Erythroblast (primary cell): ENCODE measurements around the gene SCIN.
"Not testable (repeated sequence)": the region's sequence is repeated elsewhere in the genome, so short reads cannot be mapped to it uniquely, and the experiment has no call there.

Source experiments
- DNase-seq, 2 experiments: peaks; one replicate each; lab custom pipeline; 2025; lab: John Stamatoyannopoulos, UW
- GATA1 ChIP-seq: IDR thresholded peaks from 2 replicates; pipeline ENCODE4 v1.6.1; 2011; ENCODE audit warnings: low read depth, mild to moderate bottlenecking, control low read depth, low read length, moderate library complexity
- POLR2A ChIP-seq: IDR thresholded peaks from 2 replicates; pipeline ENCODE4 v1.6.1; 2011; ENCODE audit warnings: mild to moderate bottlenecking, low read length

SCIN gene

GRCh38 chr7:12570534-12571461 is at the start of gene SCIN:
Gene SCIN (plus strand): TSS chr7:12570720. CDS start chr7:12570787, 67 bp downstream.
- TF ChIP-seq POLR2A (no peak), GATA1 (no peak)
- DNase-seq = peak; percentile 36 to 59

GRCh38 chr7:12524794-12525386 is 45.6 kb upstream of the SCIN start:
- TF ChIP-seq GATA1 (no peak), POLR2A (no peak)
- peak; percentile 40 to 64 for DNase-seq

GRCh38 chr7:12526693-12527092 is 43.8 kb upstream of the SCIN start:
- not testable (repeated sequence) for DNase-seq

- DNase-seq = not testable (repeated sequence)
Measured at GRCh38 chr7:12527670-12528069, 42.9 kb upstream of the SCIN start.

GRCh38 chr7:12529971-12530710 is 40.4 kb upstream of the SCIN start:
- DNase-seq = no peak
- TF ChIP-seq POLR2A (no peak), GATA1 (no peak)

GRCh38 chr7:12531784-12532183 is 38.7 kb upstream of the SCIN start:
- no peak for DNase-seq
- TF ChIP-seq GATA1 (no peak), POLR2A (no peak)

GRCh38 chr7:12534046-12534445 is 36.5 kb upstream of the SCIN start:
- no peak for TF ChIP-seq GATA1
- no peak for TF ChIP-seq POLR2A
- DNase-seq = no peak

GRCh38 chr7:12539681-12540080 is 30.8 kb upstream of the SCIN start:
- no peak for TF ChIP-seq POLR2A
- no peak for TF ChIP-seq GATA1

GRCh38 chr7:12540850-12541249 is 29.7 kb upstream of the SCIN start:
- TF ChIP-seq POLR2A (no peak), GATA1 (no peak)
- DNase-seq = no peak

More at GRCh38 chr7:12539681-12540080, 30.8 kb upstream of the SCIN start:
- no peak for DNase-seq

- no peak for DNase-seq
- no peak for TF ChIP-seq GATA1
- TF ChIP-seq POLR2A = no peak
Measured at GRCh38 chr7:12543586-12543985, 26.9 kb upstream of the SCIN start.

GRCh38 chr7:12549106-12549505 is 21.4 kb upstream of the SCIN start:
- TF ChIP-seq POLR2A (no peak), GATA1 (no peak)
- DNase-seq = peak in 1 of 2 experiments; percentile 4

- TF ChIP-seq GATA1 = no peak
- TF ChIP-seq POLR2A = no peak
- no peak for DNase-seq
Measured at GRCh38 chr7:12550956-12551355, 19.6 kb upstream of the SCIN start.

- no peak for DNase-seq
- TF ChIP-seq GATA1 = no peak
- TF ChIP-seq POLR2A = no peak
Measured at GRCh38 chr7:12552876-12553275, 17.6 kb upstream of the SCIN start.

- no peak for TF ChIP-seq POLR2A
- no peak for TF ChIP-seq GATA1
- DNase-seq = no peak
Measured at GRCh38 chr7:12553416-12553815, 17.1 kb upstream of the SCIN start.
